GM18951 (cell line): ENCODE data around the gene HK2.

ENCODE experiments used
- POLR2A ChIP-seq: IDR thresholded peaks from 4 replicates; pipeline ENCODE4 v1.6.1; 2011; ENCODE audit warnings: mild to moderate bottlenecking; ENCODE audit not compliant: insufficient read length, insufficient read depth; ENCODE audit errors: extremely low read depth
- in situ Hi-C: fragments of 300-500 bp; cut with MboI; formaldehyde crosslinking; loops from one replicate; pipeline ENCODE4 v1.12.0; 2022; ENCODE audit warnings: low sequenced_read_pairs, mixed read lengths, inconsistent platforms; ENCODE audit not compliant: unreplicated experiment

HK2 gene

DNA sequence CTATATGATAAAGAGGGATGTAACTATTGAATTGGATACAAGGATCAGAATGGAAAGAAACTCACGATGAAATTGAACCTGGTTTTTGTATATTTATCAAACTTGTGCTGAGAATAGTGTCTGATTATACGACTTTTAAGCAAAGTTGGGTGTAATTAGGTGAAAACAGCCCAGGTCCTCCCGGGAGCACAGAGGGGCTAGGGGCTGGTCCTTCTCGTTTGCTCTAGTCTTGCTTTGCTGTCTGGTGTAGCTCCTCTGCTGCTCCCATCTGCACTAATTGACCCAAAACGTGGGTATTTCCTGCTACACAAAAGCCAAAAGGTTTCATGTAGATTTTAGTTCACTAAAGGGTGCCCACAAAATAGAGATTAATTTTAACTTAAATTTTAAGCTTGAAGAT, 58.7 kb downstream of the HK2 start:
- in situ Hi-C loops, result no loop called here
- no peak for TF ChIP-seq POLR2A

DNA sequence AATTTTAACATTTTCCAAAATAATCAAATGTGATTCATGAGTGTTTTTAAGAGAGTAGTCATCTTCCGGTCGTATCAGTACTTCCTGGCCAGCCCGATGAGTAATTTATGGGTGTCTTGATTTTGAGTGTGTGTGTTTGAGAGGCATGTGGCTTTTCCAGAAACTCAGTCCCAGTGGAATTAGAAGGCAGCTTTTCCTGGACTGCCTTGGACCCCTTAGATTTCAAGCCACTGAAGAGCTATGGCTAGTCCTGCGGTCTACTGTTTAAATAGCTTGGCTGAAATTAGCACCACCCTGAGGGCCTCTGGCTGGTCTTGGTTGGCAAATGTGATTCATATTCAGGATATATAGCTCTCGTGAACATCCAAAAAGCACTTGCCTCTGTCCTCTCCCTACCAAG, 59.4 kb downstream of the HK2 start:
- in situ Hi-C loops, result no loop called here
- no peak for TF ChIP-seq POLR2A

DNA sequence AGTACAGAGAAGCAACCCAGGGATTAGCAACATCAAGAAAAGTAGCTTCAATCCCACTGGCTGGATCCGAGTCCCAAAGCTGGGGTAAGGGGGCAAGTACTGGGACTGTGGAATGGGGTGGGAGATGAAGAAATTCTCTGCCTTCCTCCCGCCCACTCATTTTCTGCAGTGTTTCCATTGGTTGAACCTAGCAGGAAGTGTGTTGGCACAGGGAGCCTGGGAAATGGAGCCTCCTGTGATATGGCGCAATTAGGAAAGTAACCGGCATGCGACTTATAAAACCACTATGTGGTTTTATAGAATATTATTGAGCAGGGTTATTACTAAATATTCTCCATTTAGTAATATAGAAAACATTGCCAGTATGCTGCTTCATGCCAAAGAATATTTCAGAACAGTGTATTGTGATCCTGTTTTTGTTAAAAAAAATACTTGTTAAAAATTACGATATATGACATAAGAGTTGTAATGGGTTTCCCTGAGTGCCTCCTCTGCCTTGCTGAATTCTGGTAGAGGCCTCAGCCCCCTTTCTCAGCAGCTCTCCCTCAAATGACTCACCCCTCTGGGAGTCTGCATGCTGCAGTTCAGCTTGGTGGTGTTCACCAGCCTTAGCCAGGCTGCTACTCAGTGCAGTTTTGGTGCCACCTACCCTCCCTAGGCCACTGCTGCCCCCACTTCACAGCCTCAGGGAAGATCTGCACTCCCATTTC, 60.5 kb downstream of the HK2 start:
- in situ Hi-C loops, result no loop called here
- TF ChIP-seq POLR2A, result no peak

DNA sequence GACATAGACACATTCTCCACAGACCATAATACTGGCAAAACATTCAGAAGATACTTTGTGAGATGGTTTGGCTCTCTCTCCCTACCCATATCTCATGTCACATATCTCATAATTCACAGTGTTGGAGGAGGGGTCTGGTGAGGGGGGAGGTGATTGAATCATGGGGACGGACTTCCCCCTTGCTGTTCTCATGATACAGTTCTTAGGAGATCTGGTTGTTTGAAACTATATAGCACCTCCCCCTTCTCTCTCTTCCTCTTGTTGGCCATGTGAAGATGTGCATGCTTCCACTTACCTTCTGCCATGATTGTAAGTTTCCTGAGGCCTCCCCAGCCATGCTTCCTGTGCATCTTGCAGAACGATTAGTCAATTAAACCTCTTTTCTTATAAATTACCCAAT, 61.1 kb downstream of the HK2 start:
- in situ Hi-C loops, result no loop called here

DNA sequence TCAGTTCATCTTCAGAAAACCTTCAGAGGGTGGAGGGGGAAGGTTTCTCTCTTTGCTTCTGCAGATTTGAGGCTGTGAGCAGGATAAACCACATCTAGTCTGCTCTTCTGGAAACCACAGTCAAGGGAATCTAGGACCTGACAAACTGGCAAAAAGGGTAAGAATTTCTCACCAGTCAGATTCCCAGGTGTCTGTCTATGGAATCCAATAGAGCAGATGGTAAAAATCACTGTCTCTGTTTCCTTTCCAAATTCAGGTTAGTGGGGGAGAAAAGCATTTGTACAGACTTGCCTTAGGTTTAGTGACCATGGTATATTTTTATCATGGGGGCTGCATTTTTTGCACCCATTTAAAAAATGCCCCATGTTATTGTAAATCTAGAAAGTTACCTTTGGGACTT, 62.3 kb downstream of the HK2 start:
- in situ Hi-C loops, result no loop called here
- TF ChIP-seq POLR2A, result no peak

More for the DNA sequence above, 61.1 kb downstream of the HK2 start:
- TF ChIP-seq POLR2A, result no peak

DNA sequence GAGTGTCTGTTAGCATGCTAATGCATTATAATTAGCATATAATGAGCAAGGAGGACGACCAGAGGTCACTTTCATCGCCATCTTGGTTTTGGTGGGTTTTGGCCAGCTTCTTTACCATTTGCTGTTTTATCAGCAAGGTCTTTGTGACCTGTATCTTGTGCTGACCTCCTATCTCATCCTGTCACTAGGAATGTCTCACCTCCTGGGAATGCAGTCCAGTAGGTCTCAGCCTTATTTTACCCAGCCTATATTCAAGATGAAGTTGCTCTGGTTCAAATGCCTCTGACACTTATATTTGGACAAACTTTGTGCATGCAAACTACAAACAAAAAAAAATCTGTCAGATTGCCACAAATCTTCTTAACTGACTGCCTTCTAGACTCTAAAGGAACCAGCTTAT, 66.3 kb downstream of the HK2 start:
- in situ Hi-C loops, result loop anchor here (25.0 kb wide), 2 partner anchors 487 to 712 kb away; no protein-coding TSS in a partner anchor

DNA sequence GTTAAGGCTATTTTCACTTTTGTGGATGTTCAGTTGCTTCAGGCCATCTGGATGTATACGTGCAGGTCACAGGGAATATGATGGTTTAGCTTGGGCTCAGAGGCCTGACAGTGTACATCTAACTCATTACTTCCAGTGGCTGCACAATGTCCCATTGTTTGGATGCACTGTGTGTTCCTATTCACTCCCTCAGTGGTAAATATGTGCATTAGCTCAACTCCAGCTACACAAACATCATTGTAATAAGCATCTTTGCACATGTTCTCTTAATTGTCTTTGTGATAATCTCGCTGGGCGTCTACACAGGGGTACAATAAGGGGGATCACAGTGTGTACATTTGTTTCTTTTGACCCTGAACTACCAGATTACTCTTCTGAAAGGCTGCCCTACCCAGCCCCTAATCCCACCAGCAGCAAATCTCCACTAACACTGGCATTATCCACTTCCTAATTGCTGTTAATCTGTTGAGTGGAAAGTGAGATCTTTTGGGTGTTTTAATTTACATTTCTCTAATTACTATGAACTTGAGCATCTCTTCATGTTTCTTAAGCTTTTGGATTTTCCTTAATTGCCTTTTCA, 68.4 kb downstream of the HK2 start:
- no peak for TF ChIP-seq POLR2A
- in situ Hi-C loops, result loop anchor here (25.0 kb wide), 2 partner anchors 485 to 710 kb away; no protein-coding TSS in a partner anchor

DNA sequence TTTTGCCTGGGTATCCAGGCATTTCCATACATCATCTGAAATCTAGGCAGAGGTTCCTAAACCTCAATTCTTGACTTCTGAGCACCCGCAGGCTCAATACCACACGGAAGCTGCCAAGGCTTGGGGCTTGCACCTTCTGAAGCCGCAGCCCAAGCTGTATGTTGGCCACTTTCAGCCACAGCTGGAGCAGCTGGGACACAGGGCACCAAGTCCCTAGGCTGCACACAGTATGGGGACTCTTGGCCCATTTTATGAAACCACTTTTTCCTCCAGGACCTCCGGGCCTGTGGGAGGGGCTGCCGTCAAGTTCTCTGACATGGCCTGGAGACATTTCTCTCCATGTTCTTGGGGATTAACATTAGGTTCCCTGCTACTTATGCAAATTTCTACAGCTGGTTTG, 72.5 kb downstream of the HK2 start:
- no peak for TF ChIP-seq POLR2A
- in situ Hi-C loops, result loop anchor here (25.0 kb wide), 2 partner anchors 481 to 706 kb away; no protein-coding TSS in a partner anchor

DNA sequence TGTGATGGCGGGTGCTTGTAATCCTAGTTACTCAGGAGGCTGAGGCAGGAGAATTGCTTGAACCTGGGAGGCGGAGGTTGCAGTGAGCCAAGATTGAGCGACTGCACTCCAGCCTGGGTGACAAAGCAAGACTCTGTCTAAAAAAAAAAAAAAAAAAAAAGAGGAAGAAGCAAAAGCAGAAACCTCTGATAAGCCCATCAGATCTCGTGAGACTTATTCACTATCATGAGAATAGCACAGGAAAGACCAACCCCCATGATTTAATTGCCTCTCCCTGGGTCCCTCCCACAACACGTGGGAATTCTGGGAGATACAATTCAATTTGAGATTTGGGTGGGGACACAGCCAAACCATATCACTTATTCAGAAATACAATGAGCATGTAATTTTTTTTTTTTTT, 73.6 kb downstream of the HK2 start:
- in situ Hi-C loops, result loop anchor here (25.0 kb wide), 2 partner anchors 480 to 705 kb away; no protein-coding TSS in a partner anchor

DNA sequence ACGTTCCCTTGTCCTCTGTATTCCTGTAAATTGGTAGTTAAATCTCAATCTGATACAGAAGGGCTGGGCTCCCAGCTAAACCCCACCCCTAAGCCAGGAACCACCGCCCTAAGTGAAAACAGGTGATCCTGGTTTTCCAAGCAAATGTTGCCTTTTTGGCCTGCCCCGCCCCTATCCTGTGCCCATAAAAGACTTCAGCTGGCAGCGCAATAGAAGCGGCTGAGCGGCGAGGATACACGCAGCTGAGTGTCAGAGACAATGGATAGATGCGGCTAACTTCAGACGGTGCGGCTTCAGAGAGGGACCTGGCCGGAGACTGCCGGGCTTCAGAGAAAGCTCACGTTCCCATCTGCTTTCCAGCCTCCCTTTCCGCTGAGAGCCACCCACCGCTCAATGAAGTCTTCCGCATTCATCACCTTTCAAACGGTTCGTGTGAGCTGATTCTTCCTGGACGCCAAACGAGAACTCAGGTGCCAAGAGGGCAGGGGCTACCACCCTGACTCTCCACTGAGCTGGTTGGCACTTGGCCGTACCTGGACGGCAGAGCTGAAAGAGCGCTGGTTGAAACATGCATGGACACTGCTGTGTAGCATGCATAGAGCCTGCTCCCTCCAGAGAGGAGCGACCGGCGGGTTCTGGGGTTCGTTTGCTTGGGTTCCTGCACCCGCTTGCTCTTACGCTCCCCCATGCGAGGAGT, 75.0 kb downstream of the HK2 start:
- no peak for TF ChIP-seq POLR2A
- in situ Hi-C loops, result loop anchor here (25.0 kb wide), 2 partner anchors 478 to 703 kb away; no protein-coding TSS in a partner anchor

DNA sequence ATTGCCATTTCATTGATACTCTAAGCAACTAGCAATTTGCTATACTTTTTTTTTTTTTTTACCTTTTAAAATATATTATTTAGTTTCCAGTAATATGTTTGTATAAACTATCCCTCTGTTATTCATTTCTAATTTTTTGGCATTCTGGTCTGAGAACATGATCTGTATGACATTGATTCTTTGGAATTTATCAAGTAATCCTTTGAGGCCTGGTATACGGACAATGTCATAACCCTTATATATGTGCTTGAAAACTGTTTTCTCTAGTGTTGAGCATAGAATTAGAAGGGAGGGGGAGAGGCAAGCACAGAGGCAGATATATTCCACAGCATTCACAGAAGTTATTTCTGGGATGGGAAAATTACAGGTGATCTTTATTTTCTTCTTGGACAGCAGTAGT, 76.3 kb downstream of the HK2 start:
- in situ Hi-C loops, result loop anchor here (25.0 kb wide), 2 partner anchors 477 to 702 kb away; no protein-coding TSS in a partner anchor
- TF ChIP-seq POLR2A, result no peak

DNA sequence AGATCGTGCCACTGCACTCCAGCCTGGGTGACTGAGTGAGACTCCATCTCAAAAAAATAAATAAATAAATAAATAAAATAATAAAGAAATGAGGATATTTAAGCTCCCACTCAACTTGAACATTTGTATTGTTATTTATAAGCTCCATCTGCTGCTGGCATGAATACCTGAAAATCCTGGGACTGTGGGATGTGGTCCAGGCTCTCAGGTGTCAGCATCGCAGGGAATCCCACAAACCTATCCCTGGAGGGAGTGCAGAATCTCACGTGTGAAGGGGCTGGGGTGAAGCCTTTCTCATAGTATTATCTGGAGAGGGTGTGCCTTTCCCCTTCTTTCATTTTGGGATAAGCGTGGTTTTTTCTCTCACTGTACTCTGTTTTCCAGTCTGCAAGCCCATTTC, 77.1 kb downstream of the HK2 start:
- TF ChIP-seq POLR2A, result no peak
- in situ Hi-C loops, result loop anchor here (25.0 kb wide), 2 partner anchors 476 to 701 kb away; no protein-coding TSS in a partner anchor

DNA sequence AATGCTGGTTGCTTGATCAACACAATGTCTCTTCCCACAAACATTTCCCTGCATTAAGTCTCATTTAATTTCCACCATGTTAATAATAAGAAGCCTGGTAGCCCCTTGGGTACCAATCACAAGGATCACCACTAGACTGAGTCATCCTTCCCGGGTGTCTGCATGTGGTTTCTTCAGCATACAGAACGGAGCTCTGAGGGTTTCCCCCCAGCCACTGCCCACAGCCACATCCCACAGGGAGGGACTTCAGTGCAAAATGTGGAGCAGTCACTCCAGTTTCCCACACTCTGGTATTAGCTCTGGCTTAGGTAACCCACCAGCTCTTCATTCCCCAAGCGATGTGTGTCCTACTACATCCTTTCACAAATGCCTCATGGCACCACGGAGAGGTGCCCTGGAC, 81.8 kb downstream of the HK2 start:
- in situ Hi-C loops, result loop anchor here (5.0 to 25.0 kb wide), 3 partner anchors 137 to 697 kb away; no protein-coding TSS in a partner anchor
- no peak for TF ChIP-seq POLR2A
